GM18505 (cell line): ENCODE data around the gene C1orf50.
"Not testable (repeated sequence)": the region's sequence is repeated elsewhere in the genome, so short reads cannot be mapped to it uniquely, and the experiment has no call there.

ENCODE experiments used
- ATAC-seq: cut with Tn5 transposase; IDR thresholded peaks from one replicate; pipeline ENCODE4 v1.9.1; 2021; ENCODE audit not compliant: unreplicated experiment
- POLR2A ChIP-seq: IDR thresholded peaks from 4 replicates; pipeline ENCODE4 v1.6.1; 2011; ENCODE audit warnings: borderline replicate concordance; ENCODE audit not compliant: insufficient read depth, insufficient read length; ENCODE audit errors: extremely low read depth

The C1orf50 gene

DNA sequence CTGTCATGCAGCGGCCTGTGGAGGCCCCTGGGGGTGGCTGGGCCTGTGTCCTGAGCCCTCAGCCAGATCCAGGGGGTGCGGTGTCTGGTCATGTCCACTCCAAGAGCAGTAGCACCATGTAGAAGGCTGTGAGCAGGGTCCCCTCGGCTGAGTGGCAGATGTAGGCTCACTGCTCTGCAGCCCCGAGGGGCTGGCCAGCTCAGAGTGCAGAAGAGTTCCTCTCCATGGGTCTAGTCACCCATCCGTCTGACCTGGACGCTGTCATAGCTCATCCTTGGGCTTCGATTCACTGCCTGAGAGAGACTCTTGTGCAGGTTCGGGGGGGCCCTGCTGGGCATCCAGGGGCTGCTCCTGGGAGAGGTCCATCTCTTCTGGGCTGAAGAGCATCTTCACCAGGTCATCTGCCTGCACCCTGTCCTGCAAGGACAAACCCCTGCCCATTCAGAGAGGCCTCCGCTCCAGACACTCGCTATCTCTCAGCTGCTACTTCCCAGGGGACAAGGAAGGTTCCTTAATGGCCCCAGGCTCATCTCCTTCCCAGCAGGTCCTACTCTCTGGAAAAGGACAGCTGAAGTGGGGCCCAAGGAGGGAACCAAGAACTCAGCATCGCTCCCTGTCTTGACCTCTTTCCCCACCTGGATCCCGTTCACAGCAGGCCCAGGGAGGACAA, 20.5 kb upstream of the C1orf50 start:
- ATAC-seq = no peak
- TF ChIP-seq POLR2A = no peak

- ATAC-seq = no peak
Observed at GRCh38 chr1:42747125-42747524, 19.9 kb upstream of the C1orf50 start.

GRCh38 chr1:42748021-42748420, 19.0 kb upstream of the C1orf50 start:
- TF ChIP-seq POLR2A = no peak
- no peak for ATAC-seq

More at GRCh38 chr1:42747125-42747524, 19.9 kb upstream of the C1orf50 start:
- no peak for TF ChIP-seq POLR2A

DNA sequence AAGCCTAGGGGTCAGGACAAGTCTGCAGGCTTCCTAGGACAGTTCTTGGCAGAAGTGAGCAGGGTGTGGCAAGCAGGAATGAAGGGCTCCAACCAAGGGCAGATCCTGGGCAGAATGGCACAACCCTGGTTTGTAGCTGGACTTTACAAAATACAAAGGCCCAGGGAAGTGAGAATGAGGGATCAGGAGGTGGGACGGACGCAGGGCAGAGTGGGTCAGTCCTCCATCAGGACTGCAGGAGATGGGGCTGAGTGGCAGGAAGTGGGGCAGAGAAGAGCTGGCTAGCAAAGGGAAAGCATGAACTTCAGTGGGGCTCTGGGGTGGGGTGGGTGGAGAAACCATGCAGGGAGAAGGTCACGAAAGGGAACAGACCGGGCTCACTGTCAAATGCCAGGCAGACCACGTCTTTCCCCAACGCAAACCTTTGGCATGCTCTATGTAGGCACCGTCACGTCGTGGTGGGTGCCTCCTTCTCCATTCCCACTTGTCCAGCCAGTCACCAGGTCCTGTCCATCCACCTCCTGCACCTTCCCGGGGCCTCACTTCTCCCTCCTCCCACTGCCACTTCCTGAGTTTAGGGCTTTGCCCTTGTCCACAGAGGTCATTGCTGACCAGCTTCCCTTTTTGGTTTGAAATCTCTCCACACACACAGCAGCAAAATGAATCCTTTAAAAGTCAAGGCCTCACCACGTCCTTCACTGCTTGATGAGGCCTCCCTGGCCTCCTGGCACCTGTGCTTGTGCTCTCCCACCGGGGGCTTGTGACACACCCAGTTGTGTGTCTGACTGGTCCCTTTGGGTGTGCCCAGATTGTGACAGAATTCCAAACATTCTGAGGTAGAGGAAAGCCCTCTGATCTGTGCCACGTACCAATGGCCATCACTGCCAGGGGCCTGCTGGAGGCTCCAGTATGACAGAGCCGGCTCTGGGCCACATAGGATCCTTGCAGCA, 18.3 kb upstream of the C1orf50 start:
- ATAC-seq = no peak

DNA sequence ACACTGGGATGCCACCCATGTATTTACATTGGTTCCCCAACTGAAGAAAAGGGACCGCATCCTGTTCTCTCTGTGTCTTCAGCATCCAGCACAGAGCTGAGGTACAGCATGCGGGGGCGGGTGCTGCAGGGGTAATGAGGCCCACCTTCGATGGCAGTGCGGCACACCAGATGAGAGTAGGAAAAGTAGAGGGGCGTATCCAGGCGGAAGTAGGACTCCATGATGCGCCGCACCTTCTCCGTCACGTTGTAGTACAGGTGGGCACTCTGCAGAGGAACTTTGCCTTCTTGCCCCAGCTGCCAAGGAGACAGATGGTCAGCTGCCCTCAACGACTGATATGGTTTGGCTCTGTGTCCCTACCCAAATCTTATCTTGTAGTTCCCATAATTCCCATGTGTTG, 17.0 kb upstream of the C1orf50 start:
- ATAC-seq = no peak
- TF ChIP-seq POLR2A = no peak

More for the DNA sequence above, 18.3 kb upstream of the C1orf50 start:
- no peak for TF ChIP-seq POLR2A

DNA sequence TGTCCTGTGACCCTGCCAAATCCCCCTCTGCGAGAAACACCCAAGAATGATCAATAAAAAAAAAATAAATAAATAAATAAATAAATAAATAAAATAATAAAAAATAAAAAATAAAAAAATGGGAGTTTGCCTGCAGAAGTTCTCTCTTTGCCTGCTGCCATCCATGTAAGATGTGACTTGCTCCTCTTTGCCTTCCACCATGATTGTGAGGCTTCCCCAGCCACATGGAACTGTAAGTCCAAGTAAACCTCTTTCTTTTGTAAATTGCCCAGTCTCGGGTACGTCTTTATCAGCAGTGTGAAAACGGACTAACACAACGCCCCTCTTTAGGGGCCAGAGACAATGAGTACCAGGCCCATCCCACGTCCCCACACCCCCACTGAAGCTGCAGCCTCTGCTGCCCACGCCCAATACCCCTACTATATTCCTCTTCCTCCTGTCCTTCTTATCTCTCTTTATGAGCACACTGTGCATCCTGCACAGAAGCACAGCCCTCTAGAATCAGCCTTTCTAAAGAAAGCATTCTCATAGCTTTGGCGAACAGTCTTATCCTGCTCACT, 15.5 kb upstream of the C1orf50 start:
- not testable (repeated sequence) for ATAC-seq

DNA sequence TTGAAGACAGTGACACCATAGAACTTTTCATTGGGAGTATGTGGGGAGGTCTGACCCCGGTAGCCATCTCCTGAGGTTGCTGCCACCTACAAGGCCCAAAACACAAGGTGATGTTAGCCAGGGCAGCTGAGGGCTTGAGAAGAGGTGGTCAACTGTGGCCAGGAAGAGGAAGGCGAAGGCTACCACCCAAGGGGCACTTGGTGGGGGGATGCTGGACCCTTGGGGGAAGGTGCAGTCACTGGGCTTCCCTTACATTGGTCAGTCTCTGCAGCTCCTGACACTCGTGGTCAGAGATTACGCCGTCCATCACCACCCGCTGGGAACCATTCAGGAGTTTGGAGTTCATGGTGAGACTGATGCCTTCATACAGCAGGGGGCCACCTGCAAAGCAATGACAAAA, 14.8 kb upstream of the C1orf50 start:
- TF ChIP-seq POLR2A = no peak
- ATAC-seq = no peak

DNA sequence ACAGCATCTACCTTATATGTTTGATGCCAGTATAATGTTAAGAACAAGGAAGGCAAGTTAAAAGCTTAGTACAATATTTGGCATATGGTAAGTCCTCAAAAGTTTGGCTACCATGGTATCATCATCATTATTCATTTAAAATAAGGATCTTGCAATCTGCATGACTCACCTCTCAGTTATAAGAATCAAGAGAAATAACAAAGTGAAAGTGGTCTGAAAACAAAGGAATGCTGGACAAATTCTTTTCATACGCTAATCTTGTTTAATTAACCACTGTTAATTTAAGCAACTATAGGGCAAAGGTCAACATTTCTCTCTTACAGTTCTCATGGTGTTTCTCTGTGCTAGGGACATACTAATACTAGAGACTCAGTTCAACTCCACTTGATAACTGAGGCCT, 14.0 kb upstream of the C1orf50 start:
- TF ChIP-seq POLR2A = no peak
- ATAC-seq = no peak

DNA sequence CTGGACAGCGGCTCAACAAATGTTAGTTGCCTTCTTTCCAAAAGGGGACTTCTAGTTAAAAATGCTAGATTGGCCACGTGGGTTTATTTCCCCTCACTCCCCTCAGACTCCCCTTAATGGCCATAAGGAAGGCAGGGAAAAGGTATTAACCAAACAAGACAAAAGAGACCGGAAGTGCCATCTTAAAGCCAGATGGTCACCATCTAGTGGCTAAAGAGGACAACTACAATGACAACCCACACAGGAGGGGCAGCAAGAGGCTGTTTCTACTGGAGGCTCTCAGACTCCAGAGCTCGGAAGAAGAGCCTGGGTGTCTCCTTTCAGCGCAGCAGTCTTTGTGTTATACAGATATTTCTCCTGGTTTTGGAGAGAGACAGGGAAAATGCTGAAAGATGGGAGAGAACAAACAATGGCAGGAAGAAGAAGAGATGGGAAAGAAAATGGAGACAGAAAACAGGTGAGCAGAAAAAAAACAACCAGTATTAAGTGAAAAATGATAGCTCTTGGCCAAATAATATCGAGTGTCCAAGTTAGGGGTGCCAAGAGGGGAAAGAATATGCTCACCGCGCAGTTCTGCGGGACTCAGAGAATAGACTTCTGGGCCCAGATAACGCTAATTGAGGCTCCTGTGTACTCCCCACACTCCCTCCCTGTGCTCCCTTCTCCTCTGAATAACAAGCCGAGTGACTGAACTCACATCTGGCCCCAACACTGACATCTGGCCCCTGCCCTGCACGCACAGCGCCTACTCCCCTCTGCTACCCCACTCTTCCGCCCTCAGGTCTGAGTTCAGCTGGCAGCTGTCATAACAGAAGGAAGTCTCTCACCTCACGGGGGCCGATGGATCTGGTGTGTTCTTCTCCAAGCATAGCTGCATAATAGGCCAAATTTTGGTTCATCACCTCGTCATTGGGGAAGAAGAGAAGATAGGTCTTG, 9.8 kb upstream of the C1orf50 start:
- no peak for TF ChIP-seq POLR2A
- no peak for ATAC-seq

DNA sequence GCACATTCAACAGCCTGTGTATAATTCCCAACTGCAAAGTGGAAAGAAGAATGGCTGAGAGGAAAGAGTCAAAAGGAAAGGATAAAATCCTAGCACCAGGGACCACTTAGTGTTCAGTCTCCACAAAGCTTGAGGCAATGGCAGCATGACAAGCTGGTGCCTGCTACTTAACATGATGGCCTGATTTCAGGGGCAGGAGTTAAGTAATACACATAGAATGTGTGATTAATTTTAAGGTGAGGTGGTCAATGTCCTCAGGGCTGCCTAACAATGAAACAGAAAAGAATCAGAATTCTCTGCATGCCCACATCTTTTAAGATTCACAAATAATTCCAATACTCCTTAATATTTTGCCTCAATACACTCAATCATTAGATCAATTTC, 9.2 kb upstream of the C1orf50 start:
- no peak for ATAC-seq

DNA sequence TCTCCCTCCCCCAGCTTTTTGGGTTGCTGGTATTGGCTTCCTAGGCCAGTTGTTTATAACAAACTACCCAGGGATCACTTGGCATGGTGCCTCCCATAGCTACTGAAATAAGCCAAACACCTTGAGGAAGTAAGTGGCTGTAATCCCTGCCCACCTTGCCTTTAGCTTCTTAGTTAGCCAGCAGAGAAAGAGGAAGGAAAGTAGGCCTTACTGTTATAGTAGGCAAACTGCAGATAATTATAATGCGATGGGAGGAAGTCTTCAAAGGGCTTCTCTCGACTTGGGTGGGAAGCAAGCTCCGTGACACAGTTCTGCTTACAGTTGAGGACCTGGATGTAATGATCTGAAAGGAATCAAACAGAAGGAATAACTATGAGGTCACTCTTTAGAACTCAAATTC, 8.4 kb upstream of the C1orf50 start:
- ATAC-seq = no peak
- no peak for TF ChIP-seq POLR2A

More for the DNA sequence above, 9.2 kb upstream of the C1orf50 start:
- no peak for TF ChIP-seq POLR2A

DNA sequence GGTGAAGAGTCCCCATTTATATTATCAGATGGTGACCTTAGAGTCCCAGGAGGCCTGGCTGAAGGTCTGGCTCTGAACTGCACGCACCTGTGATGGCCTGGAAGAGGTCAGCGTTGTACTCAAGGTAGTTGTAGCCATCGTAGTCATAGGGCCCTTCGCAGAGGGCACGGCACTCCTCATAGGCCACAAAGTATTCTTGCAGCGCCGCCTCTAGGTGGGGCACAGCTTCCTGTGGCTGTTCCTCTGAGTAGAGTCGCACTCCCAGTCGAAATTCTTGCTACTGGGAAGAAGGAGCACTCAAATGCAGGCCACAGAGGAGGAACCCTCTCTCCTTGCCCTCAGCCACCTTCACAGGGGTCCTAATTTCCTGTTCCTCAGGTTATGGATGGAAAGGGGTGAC, 7.9 kb upstream of the C1orf50 start:
- no peak for TF ChIP-seq POLR2A
- no peak for ATAC-seq

- no peak for ATAC-seq
- TF ChIP-seq POLR2A = no peak
Observed at GRCh38 chr1:42761567-42761966, 5.5 kb upstream of the C1orf50 start.
